Activated naive CD8-positive, alpha-beta T cell treated with anti-CD3 and anti-CD28 coated beads for 36 hours (primary cell): ENCODE data around the gene NETO2. TPM values are rescaled to one million over a fixed set of nuclear protein-coding genes. Genes with fewer than 3 reads are reported as not detected.
A peak's percentile ranks its signal among the peaks of the same experiment; 100 is the strongest.

Source experiments
- DNase-seq: peaks from one replicate; pipeline ENCODE4 v3.0.0; 2021
- H3K27ac Mint-ChIP-seq: one replicate; pipeline ENCODE4 v1.8.0; 2022; ENCODE audit warnings: mild to moderate bottlenecking, moderate library complexity, mixed read lengths
- H3K27me3 Mint-ChIP-seq: one replicate; pipeline ENCODE4 v1.8.0; 2022; ENCODE audit warnings: mild to moderate bottlenecking, mixed read lengths
- H3K36me3 Mint-ChIP-seq: one replicate; pipeline ENCODE4 v1.8.0; 2021; ENCODE audit warnings: mild to moderate bottlenecking, mixed read lengths
- H3K4me1 Mint-ChIP-seq: one replicate; pipeline ENCODE4 v1.8.0; 2021; ENCODE audit warnings: mixed read lengths
- H3K4me3 Mint-ChIP-seq: one replicate; pipeline ENCODE4 v1.8.0; 2022; ENCODE audit warnings: mild to moderate bottlenecking, moderate library complexity, mixed read lengths
- H3K9me3 Mint-ChIP-seq: one replicate; pipeline ENCODE4 v1.8.0; 2022; ENCODE audit warnings: mixed read lengths
- total RNA-seq, 2 experiments: library from RNA; stranded (reverse); gene quantifications; one replicate each; pipeline ENCODE4 v1.2.3, GENCODE V29; 2021

NETO2 gene
- total RNA-seq, 2 experiments from 2014 or later: 5.0 to 6.2 TPM

GRCh38 chr16:47047524-47048203, 96.1 kb downstream of the NETO2 start:
- Mint-ChIP-seq H3K4me1 (peaks cover 12% of the 10 kb centered on the region), H3K27ac (no peak overlapping the region), H3K4me3 (no peak overlapping the region), H3K36me3 (no peaks in the 10 kb centered on the region), H3K9me3 (no peaks in the 10 kb centered on the region), H3K27me3 (no peaks in the 10 kb centered on the region)
- no peak for DNase-seq

GRCh38 chr16:47046726-47047523, 96.8 kb downstream of the NETO2 start:
- Mint-ChIP-seq H3K27ac (no peak overlapping the region), H3K4me1 (peaks cover 12% of the 10 kb centered on the region), H3K36me3 (no peaks in the 10 kb centered on the region), H3K4me3 (no peak overlapping the region), H3K9me3 (no peaks in the 10 kb centered on the region), H3K27me3 (no peaks in the 10 kb centered on the region)
- no peak for DNase-seq

GRCh38 chr16:47045459-47045858, 98.3 kb downstream of the NETO2 start:
- no peaks in the 10 kb centered on the region for H3K27me3 Mint-ChIP-seq
- no peaks in the 10 kb centered on the region for H3K9me3 Mint-ChIP-seq
- DNase-seq: no peak
- no peaks in the 10 kb centered on the region for H3K36me3 Mint-ChIP-seq
- no peak overlapping the region for H3K4me3 Mint-ChIP-seq
- no peak overlapping the region for H3K27ac Mint-ChIP-seq
- peaks cover 12% of the 10 kb centered on the region for H3K4me1 Mint-ChIP-seq

- H3K4me3 Mint-ChIP-seq: no peak overlapping the region
- H3K36me3 Mint-ChIP-seq: no peaks in the 10 kb centered on the region
- H3K4me1 Mint-ChIP-seq: peaks cover 12% of the 10 kb centered on the region
- H3K27ac Mint-ChIP-seq: no peak overlapping the region
- H3K27me3 Mint-ChIP-seq: no peaks in the 10 kb centered on the region
- H3K9me3 Mint-ChIP-seq: no peaks in the 10 kb centered on the region
- DNase-seq: no peak
Observed at GRCh38 chr16:47045023-47045422, 98.7 kb downstream of the NETO2 start.

- no peaks in the 10 kb centered on the region for H3K9me3 Mint-ChIP-seq
- H3K27me3 Mint-ChIP-seq: no peaks in the 10 kb centered on the region
- no peak overlapping the region for H3K27ac Mint-ChIP-seq
- H3K4me1 Mint-ChIP-seq: peaks cover 12% of the 10 kb centered on the region
- no peak overlapping the region for H3K4me3 Mint-ChIP-seq
- H3K36me3 Mint-ChIP-seq: no peaks in the 10 kb centered on the region
- no peak for DNase-seq
Observed at GRCh38 chr16:47043970-47044684, 99.6 kb downstream of the NETO2 start.

- Mint-ChIP-seq H3K27me3 (peaks cover 2% of the 10 kb centered on the region), H3K4me1 (peaks cover 13% of the 10 kb centered on the region), H3K27ac (no peak overlapping the region), H3K9me3 (no peaks in the 10 kb centered on the region), H3K4me3 (no peak overlapping the region), H3K36me3 (no peaks in the 10 kb centered on the region)
- no peak for DNase-seq
Observed at GRCh38 chr16:47043200-47043599, 100.5 kb downstream of the NETO2 start.

- Mint-ChIP-seq H3K4me1 (peaks cover 6% of the 10 kb centered on the region), H3K4me3 (peak overlapping the region; percentile 73), H3K27me3 (peaks cover 10% of the 10 kb centered on the region), H3K9me3 (no peaks in the 10 kb centered on the region), H3K36me3 (no peaks in the 10 kb centered on the region), H3K27ac (no peak overlapping the region)
- DNase-seq: peak; percentile 89
Observed at GRCh38 chr16:47037746-47038458, 105.8 kb downstream of the NETO2 start.

GRCh38 chr16:47037396-47037745, 106.4 kb downstream of the NETO2 start:
- H3K36me3 Mint-ChIP-seq: no peaks in the 10 kb centered on the region
- H3K4me3 Mint-ChIP-seq: peak overlapping the region; percentile 73
- H3K4me1 Mint-ChIP-seq: peaks cover 6% of the 10 kb centered on the region
- DNase-seq: peak; percentile 42
- H3K27me3 Mint-ChIP-seq: peaks cover 10% of the 10 kb centered on the region
- H3K9me3 Mint-ChIP-seq: no peaks in the 10 kb centered on the region
- H3K27ac Mint-ChIP-seq: no peak overlapping the region

- H3K9me3 Mint-ChIP-seq: no peaks in the 10 kb centered on the region
- H3K27me3 Mint-ChIP-seq: peaks cover 10% of the 10 kb centered on the region
- no peak for DNase-seq
- no peak overlapping the region for H3K4me3 Mint-ChIP-seq
- H3K36me3 Mint-ChIP-seq: no peaks in the 10 kb centered on the region
- peaks cover 6% of the 10 kb centered on the region for H3K4me1 Mint-ChIP-seq
- H3K27ac Mint-ChIP-seq: no peak overlapping the region
Observed at GRCh38 chr16:47036201-47036600, 107.5 kb downstream of the NETO2 start.

GRCh38 chr16:47035436-47035835, 108.3 kb downstream of the NETO2 start:
- peaks cover 6% of the 10 kb centered on the region for H3K4me1 Mint-ChIP-seq
- H3K27ac Mint-ChIP-seq: no peak overlapping the region
- no peak overlapping the region for H3K4me3 Mint-ChIP-seq
- DNase-seq: no peak
- peaks cover 10% of the 10 kb centered on the region for H3K27me3 Mint-ChIP-seq
- no peaks in the 10 kb centered on the region for H3K9me3 Mint-ChIP-seq
- H3K36me3 Mint-ChIP-seq: no peaks in the 10 kb centered on the region

GRCh38 chr16:47034455-47034854, 109.3 kb downstream of the NETO2 start:
- no peak for DNase-seq
- peaks cover 10% of the 10 kb centered on the region for H3K27me3 Mint-ChIP-seq
- no peak overlapping the region for H3K27ac Mint-ChIP-seq
- H3K9me3 Mint-ChIP-seq: no peaks in the 10 kb centered on the region
- H3K4me3 Mint-ChIP-seq: no peak overlapping the region
- H3K4me1 Mint-ChIP-seq: peaks cover 6% of the 10 kb centered on the region
- no peaks in the 10 kb centered on the region for H3K36me3 Mint-ChIP-seq

- DNase-seq: no peak
- H3K4me1 Mint-ChIP-seq: peaks cover 4% of the 10 kb centered on the region
- no peak overlapping the region for H3K27ac Mint-ChIP-seq
- no peak overlapping the region for H3K4me3 Mint-ChIP-seq
- peaks cover 7% of the 10 kb centered on the region for H3K27me3 Mint-ChIP-seq
- no peaks in the 10 kb centered on the region for H3K9me3 Mint-ChIP-seq
- H3K36me3 Mint-ChIP-seq: no peaks in the 10 kb centered on the region
Observed at GRCh38 chr16:47033176-47033575, 110.6 kb downstream of the NETO2 start.

- no peak overlapping the region for H3K4me3 Mint-ChIP-seq
- H3K27me3 Mint-ChIP-seq: no peaks in the 10 kb centered on the region
- H3K27ac Mint-ChIP-seq: no peak overlapping the region
- no peaks in the 10 kb centered on the region for H3K9me3 Mint-ChIP-seq
- no peak for DNase-seq
- no peaks in the 10 kb centered on the region for H3K36me3 Mint-ChIP-seq
- no peaks in the 10 kb centered on the region for H3K4me1 Mint-ChIP-seq
Observed at GRCh38 chr16:47029724-47030123, 114.0 kb downstream of the NETO2 start.

- Mint-ChIP-seq H3K4me3 (no peak overlapping the region), H3K4me1 (no peaks in the 10 kb centered on the region), H3K27me3 (no peaks in the 10 kb centered on the region), H3K9me3 (no peaks in the 10 kb centered on the region), H3K36me3 (no peaks in the 10 kb centered on the region), H3K27ac (no peak overlapping the region)
- no peak for DNase-seq
Observed at GRCh38 chr16:47028767-47029377, 114.9 kb downstream of the NETO2 start.
